Esophagus muscularis mucosa (tissue), 3 donors: ENCODE results near the gene PIGBOS1.

Experiments used
- CTCF ChIP-seq, 3 experiments: fragments of 200-600 bp in 2 of 3; fragments of 450-650 bp in 1 of 3; sonication (generic) in 2 of 3; IDR thresholded peaks; one replicate each; pipeline ENCODE4 v1.5.1; 2017 to 2019; ENCODE audit warnings: antibody characterized with exemption in 3 of 3, mild to moderate bottlenecking in 2 of 3, moderate library complexity in 1 of 3
- POLR2AphosphoS5 ChIP-seq, 2 donors: sonication (generic); formaldehyde crosslinking; IDR thresholded peaks; one replicate each; pipeline ENCODE4 v1.6.1; 2017; ENCODE audit warnings: antibody characterized with exemption in 2 of 2

DNA sequence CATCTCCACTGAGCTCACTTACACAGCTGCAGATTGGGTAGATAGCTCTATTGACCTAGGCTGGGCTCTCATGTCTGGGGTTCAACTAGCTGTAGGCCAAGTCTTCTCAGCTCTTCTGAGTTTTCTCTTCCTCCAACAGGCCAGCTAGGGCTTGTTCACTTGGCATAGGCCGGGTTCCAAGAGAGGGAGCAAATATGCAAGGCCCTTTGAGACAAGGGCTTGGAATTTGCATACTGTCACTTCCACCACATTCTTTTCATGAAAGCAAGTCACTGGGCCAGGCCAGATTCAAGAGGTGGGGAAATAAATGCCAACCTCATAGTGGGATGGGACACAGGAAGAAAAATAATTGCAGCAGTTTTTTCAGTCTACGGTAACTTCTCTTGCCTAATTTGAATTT lies 25.3 kb upstream of the PIGBOS1 start:
- no peak for TF ChIP-seq CTCF (IDR thresholded peaks at IDR 0.05)
- no peak for TF ChIP-seq POLR2AphosphoS5 (IDR thresholded peaks at IDR 0.05)
